GM12865 (cell line): ENCODE measurements around the gene STMN1.

Source experiments
- DNase-seq: peaks from one replicate; pipeline ENCODE4 v3.0.0; 2010; ENCODE audit warnings: low read depth
- H3K4me3 ChIP-seq: 2 replicates; pipeline ENCODE4 v1.5.1; 2011; ENCODE audit warnings: mild to moderate bottlenecking, low read depth, low read length, control low read depth
- CTCF ChIP-seq: IDR thresholded peaks from 2 replicates; pipeline ENCODE4 v1.5.1; 2011; ENCODE audit warnings: low read length, control low read depth, low read depth, inconsistent platforms; ENCODE audit not compliant: insufficient read depth; ENCODE audit errors: missing control alignments

STMN1 gene

GRCh38 chr1:25881266-25881665, 25.0 kb downstream of the STMN1 start:
- no peak for DNase-seq
- no peak overlapping the region for H3K4me3 ChIP-seq
- no peak for TF ChIP-seq CTCF

GRCh38 chr1:25880518-25880917, 25.7 kb downstream of the STMN1 start:
- TF ChIP-seq CTCF: no peak
- DNase-seq: no peak
- no peak overlapping the region for H3K4me3 ChIP-seq

GRCh38 chr1:25879675-25880074, 26.5 kb downstream of the STMN1 start:
- no peak for TF ChIP-seq CTCF
- no peak for DNase-seq
- no peak overlapping the region for H3K4me3 ChIP-seq

GRCh38 chr1:25878690-25879089, 27.5 kb downstream of the STMN1 start:
- TF ChIP-seq CTCF: no peak
- DNase-seq: no peak
- no peak overlapping the region for H3K4me3 ChIP-seq

GRCh38 chr1:25877155-25877554, 29.1 kb downstream of the STMN1 start:
- DNase-seq: no peak
- no peak overlapping the region for H3K4me3 ChIP-seq
- no peak for TF ChIP-seq CTCF

GRCh38 chr1:25876693-25877077, 29.5 kb downstream of the STMN1 start:
- no peak for DNase-seq
- no peak for TF ChIP-seq CTCF
- no peak overlapping the region for H3K4me3 ChIP-seq

- peak overlapping the region; percentile 76 for H3K4me3 ChIP-seq
- no peak for TF ChIP-seq CTCF
- no peak for DNase-seq
These were observed 30.1 kb downstream of the STMN1 start for GRCh38 chr1:25875856-25876692.
